K562 (cell line): Measurements from ENCODE around the gene DCAF8. TPM values are rescaled to one million over a fixed set of nuclear protein-coding genes. Genes with fewer than 3 reads are reported as not detected.

Source experiments
- ATAC-seq: fragments of 200-7000 bp; cut with Tn5 transposase; 3 replicates; pipeline ENCODE4 v1.9.1; 2020; ENCODE audit warnings: moderate library complexity
- BruUV-seq: library from RNA; stranded (reverse); fragments of 400-500 nt; replicated peaks from 2 replicates; lab custom pipeline; 2021; lab: Mats Ljungman, UMichigan
- CTCF ChIA-PET: fragments of 300-600 bp; formaldehyde crosslinking; extraction: SDS; loops from one replicate; lab custom pipeline; 2021; ENCODE audit warnings: low intra/inter-chr PET ratio; lab: Yijun Ruan, JAX
- POLR2A ChIA-PET: fragments of 300-600, 350-650 bp; sonication (Branson Sonifier 250); formaldehyde crosslinking; extraction: SDS; loops from one replicate; lab custom pipeline; 2021; ENCODE audit warnings: antibody characterized with exemption, inconsistent platforms; lab: Yijun Ruan, JAX
- DNase-seq, 4 experiments: peaks; one replicate each; pipeline versions ENCODE4 v3.0.0 to v3.0.0-alpha.2; 2011 to 2018; ENCODE audit warnings: low spot score in 3 of 4, mixed read lengths in 3 of 4; ENCODE audit errors: extremely low read depth in 1 of 4
- FAIRE-seq: peaks from 2 replicates; lab custom pipeline; 2011; peaks lifted over from hg19 to GRCh38; lab: Jason Lieb, UNC
- H2AFZ ChIP-seq: 2 replicates; pipeline ENCODE4 v1.6.0; 2011; ENCODE audit warnings: low read depth, low read length, control low read depth, inconsistent platforms
- H3K27ac ChIP-seq: fragments of 200-600 bp; 3 replicates; pipeline ENCODE4 v1.8.0; 2011; ENCODE audit warnings: low read depth, mild to moderate bottlenecking, control low read depth, inconsistent platforms, low read length, moderate library complexity, mixed read lengths; ENCODE audit errors: extremely low read depth
- H3K27me3 ChIP-seq, 2 experiments: fragments of 300-600 bp in 1 of 2; 2 replicates in 1 of 2; 3 replicates in 1 of 2; pipeline versions ENCODE4 v1.6.0 to v1.8.0; 2011; ENCODE audit warnings: inconsistent platforms in 2 of 2, low read length in 2 of 2, mild to moderate bottlenecking in 1 of 2, mixed read lengths in 1 of 2, moderate library complexity in 1 of 2; ENCODE audit not compliant: control insufficient read depth in 2 of 2, insufficient read depth in 2 of 2
- H3K36me3 ChIP-seq: fragments of 300-600 bp; 3 replicates; pipeline ENCODE4 v1.8.0; 2011; ENCODE audit warnings: mild to moderate bottlenecking, low read length, inconsistent platforms; ENCODE audit not compliant: control insufficient read depth, insufficient read depth
- H3K4me1 ChIP-seq, 2 experiments: fragments of 200-600 bp in 1 of 2; replicated peaks in 1 of 2; 2 replicates in 1 of 2; 3 replicates in 1 of 2; pipeline versions ENCODE4 v1.5.1 to v1.8.0; 2011; ENCODE audit warnings: inconsistent platforms in 2 of 2, low read length in 2 of 2, mild to moderate bottlenecking in 1 of 2, mixed read lengths in 1 of 2, moderate library complexity in 1 of 2; ENCODE audit not compliant: control insufficient read depth in 2 of 2, insufficient read depth in 2 of 2
- H3K4me2 ChIP-seq: 2 replicates; pipeline ENCODE4 v1.6.1; 2011; ENCODE audit warnings: low read length, control low read depth, inconsistent platforms, mixed read lengths; ENCODE audit not compliant: insufficient read depth
- H3K4me3 ChIP-seq: fragments of 200-600 bp; sonication (generic), shearing (Covaris generic); 2 replicates; pipeline ENCODE4 v1.5.1; 2016; ENCODE audit warnings: control low read depth, inconsistent platforms
- H3K79me2 ChIP-seq: fragments of 200-600 bp; 3 replicates; pipeline ENCODE4 v1.8.0; 2011; ENCODE audit warnings: low read length, inconsistent platforms; ENCODE audit not compliant: control insufficient read depth, insufficient read depth
- H3K9ac ChIP-seq, 2 experiments: 2 replicates each; pipeline versions ENCODE4 v1.6.0 to v1.6.1; 2011; ENCODE audit warnings: low read depth in 2 of 2, low read length in 2 of 2, control low read depth in 1 of 2, inconsistent platforms in 1 of 2, mild to moderate bottlenecking in 1 of 2, mixed read lengths in 1 of 2; ENCODE audit not compliant: insufficient read depth in 1 of 2
- H3K9me1 ChIP-seq: one replicate; pipeline ENCODE4 v1.6.0; 2011; ENCODE audit warnings: inconsistent platforms, mild to moderate bottlenecking, low read length, moderate library complexity; ENCODE audit not compliant: control insufficient read depth, insufficient read depth
- H3K9me3 ChIP-seq: replicated peaks from 2 replicates; pipeline ENCODE4 v1.5.1; 2011; ENCODE audit warnings: low read depth, low read length, inconsistent platforms; ENCODE audit not compliant: control insufficient read depth, insufficient read depth
- H4K20me1 ChIP-seq: replicated peaks from 2 replicates; pipeline ENCODE4 v1.6.1; 2011; ENCODE audit warnings: low read length, inconsistent platforms, mixed read lengths; ENCODE audit not compliant: control insufficient read depth, insufficient read depth
- CEBPB ChIP-seq: fragments of 450-650 bp; IDR thresholded peaks from 2 replicates; pipeline ENCODE4 v1.6.1; 2016; ENCODE audit warnings: missing genetic modification characterization, missing compliant biosample characterization
- FOXK2 ChIP-seq, 2 experiments: fragments of 450-650 bp; IDR thresholded peaks in 1 of 2; conservative IDR thresholded peaks in 1 of 2; 2 replicates each; pipeline ENCODE4 v1.6.1; 2016; ENCODE audit warnings: low read depth in 2 of 2, mild to moderate bottlenecking in 1 of 2
- RAD21 ChIP-seq, 2 experiments: fragments of 250-450 bp in 1 of 2; fragments of 450-650 bp in 1 of 2; sonication (Bioruptor Pico) in 1 of 2; formaldehyde crosslinking in 1 of 2; IDR thresholded peaks in 1 of 2; conservative IDR thresholded peaks in 1 of 2; 2 replicates each; pipeline versions ENCODE4 v1.4.0 to v1.8.0; 2020 to 2022; ENCODE audit warnings: mild to moderate bottlenecking in 2 of 2, moderate library complexity in 1 of 2
- WGBS: fragments of 100-300 bp; shearing (Covaris generic); methylation state at CpG from one replicate; pipeline ENCODE4 v1.1.6; 2016; ENCODE audit warnings: low coverage, mixed read lengths; ENCODE audit not compliant: insufficient coverage; ENCODE audit errors: missing lambda C conversion rate; 5-methylcytosine and 5-hydroxymethylcytosine counted together
- in situ Hi-C: fragments of 300-500 bp; cut with MboI; formaldehyde crosslinking; loops from 4 replicates; pipeline ENCODE4 v1.15.0; 2018; ENCODE audit warnings: inconsistent platforms, mixed read lengths
- intact Hi-C: fragments of 100-400 bp; cut with micrococcal nuclease; formaldehyde crosslinking; loops from 2 replicates; pipeline ENCODE4 v1.14.2; 2022
- polyA plus RNA-seq, 8 experiments: library from polyadenylated mRNA; depleted of rRNA in 4 of 8; stranded (reverse) in 5 of 8; unstranded in 3 of 8; fragments of >200 nt; fragmentation: Nextera tagmentation in 2 of 8; fragmentation: Illumina TruSeq in 1 of 8; extraction: Ambion mirVana in 2 of 8; extraction: Trizol in 1 of 8; gene quantifications; 2 replicates each; pipeline versions ENCODE4 v1.2.1 to v1.2.3, GENCODE V29; 2011 to 2014; ENCODE audit warnings: inconsistent platforms in 1 of 8, missing spikeins in 1 of 8
- total RNA-seq, 7 experiments: library from RNA; depleted of rRNA in 6 of 7; stranded (reverse); fragments of >200 nt in 6 of 7; fragmentation: Illumina TruSeq in 2 of 7; extraction: Trizol in 2 of 7; gene quantifications; 2 replicates each; pipeline versions ENCODE4 v1.2.1 to v1.2.3, GENCODE V29; 2011 to 2021; ENCODE audit warnings: low replicate concordance in 1 of 7
- TF ChIP-seq, protein P1 (sequence below): IDR thresholded peaks from 2 replicates; pipeline ENCODE4 v1.6.1; 2016; ENCODE audit warnings: missing genetic modification characterization, missing compliant biosample characterization
- TF ChIP-seq, protein P2 (sequence below): fragments of 450-650 bp; formaldehyde crosslinking; IDR thresholded peaks from 2 replicates; pipeline ENCODE4 v1.4.0; 2020; ENCODE audit warnings: mild to moderate bottlenecking, moderate library complexity
- TF ChIP-seq, protein P3 (sequence below), 2 experiments: fragments of 450-650 bp; formaldehyde crosslinking in 1 of 2; IDR thresholded peaks; 2 replicates each; pipeline versions ENCODE4 v1.4.0 to v1.6.1; 2014 to 2020; ENCODE audit warnings: mild to moderate bottlenecking in 2 of 2, borderline replicate concordance in 1 of 2, low read depth in 1 of 2

Gene DCAF8
- total and polyA plus RNA-seq, 9 of the 15 experiments (the other 6 are each of a cell fraction or from before 2014, with no cell fraction given) = 11.6 to 149 (median 81.3) TPM

GRCh38 chr1:160251687-160252526, 10.4 kb downstream of the DCAF8 start:
- Histone ChIP-seq H3K9me1 (no peaks in the 10 kb centered on the region), H3K9ac (no peak overlapping the region), H3K4me2 (no peak overlapping the region), H3K4me1 (no peaks in the 10 kb centered on the region; a peak in 1 of 5 replicates), H3K27ac (no peak overlapping the region), H2AFZ (no peak overlapping the region), H4K20me1 (no peaks in the 10 kb centered on the region), H3K36me3 (peaks cover 31% of the 10 kb centered on the region), H3K9me3 (no peaks in the 10 kb centered on the region), H3K4me3 (no peak overlapping the region), H3K79me2 (peaks cover 50% of the 10 kb centered on the region), H3K27me3 (no peaks in the 10 kb centered on the region)
- ChIA-PET POLR2A (interaction anchor here (0.6 to 4.3 kb wide), 9 partner anchors 8 to 155 kb away, joined by 3 to 31 read pairs (median 3); partner anchors contain the start of gene DCAF8), CTCF (interaction anchor here (0.7 to 2.1 kb wide), 6 partner anchors 56 to 166 kb away, joined by 3 to 11 read pairs (median 4); partner anchors contain the start of gene IGSF8)
- 82% methylated on average over 5 of the region's 5 CpGs for WGBS
- no TSS peak for BruUV-seq
- peak; percentile 57 to 72 (median 65) for DNase-seq
- intact Hi-C loops (loop anchor here (1.0 kb wide), 2 partner anchors 59 to 151 kb away; no protein-coding TSS in a partner anchor), in situ Hi-C loops (no loop called here)
- FAIRE-seq = no peak
- peak; percentile 96 for ATAC-seq
- TF ChIP-seq, protein P1, sequence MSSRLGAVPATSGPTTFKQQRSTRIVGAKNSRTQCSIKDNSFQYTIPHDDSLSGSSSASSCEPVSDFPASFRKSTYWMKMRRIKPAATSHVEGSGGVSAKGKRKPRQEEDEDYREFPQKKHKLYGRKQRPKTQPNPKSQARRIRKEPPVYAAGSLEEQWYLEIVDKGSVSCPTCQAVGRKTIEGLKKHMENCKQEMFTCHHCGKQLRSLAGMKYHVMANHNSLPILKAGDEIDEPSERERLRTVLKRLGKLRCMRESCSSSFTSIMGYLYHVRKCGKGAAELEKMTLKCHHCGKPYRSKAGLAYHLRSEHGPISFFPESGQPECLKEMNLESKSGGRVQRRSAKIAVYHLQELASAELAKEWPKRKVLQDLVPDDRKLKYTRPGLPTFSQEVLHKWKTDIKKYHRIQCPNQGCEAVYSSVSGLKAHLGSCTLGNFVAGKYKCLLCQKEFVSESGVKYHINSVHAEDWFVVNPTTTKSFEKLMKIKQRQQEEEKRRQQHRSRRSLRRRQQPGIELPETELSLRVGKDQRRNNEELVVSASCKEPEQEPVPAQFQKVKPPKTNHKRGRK (tag) = 0 out of 2 replicates have a peak, but pooled peaks have one; percentile 19
- TF ChIP-seq FOXK2 (conservative IDR thresholded peaks at IDR 0.05 in 1 of 2, IDR thresholded peaks at IDR 0.05 in 1 of 2; ENCODE audit: low read depth in 2 of 2) = peak; percentile 86 to 90
- peak; percentile 78 to 80 for TF ChIP-seq RAD21 (CRISPR knock-in tag; conservative IDR thresholded peaks at IDR 0.05 in 1 of 2, IDR thresholded peaks at IDR 0.05 in 1 of 2)
- TF ChIP-seq, protein P2, sequence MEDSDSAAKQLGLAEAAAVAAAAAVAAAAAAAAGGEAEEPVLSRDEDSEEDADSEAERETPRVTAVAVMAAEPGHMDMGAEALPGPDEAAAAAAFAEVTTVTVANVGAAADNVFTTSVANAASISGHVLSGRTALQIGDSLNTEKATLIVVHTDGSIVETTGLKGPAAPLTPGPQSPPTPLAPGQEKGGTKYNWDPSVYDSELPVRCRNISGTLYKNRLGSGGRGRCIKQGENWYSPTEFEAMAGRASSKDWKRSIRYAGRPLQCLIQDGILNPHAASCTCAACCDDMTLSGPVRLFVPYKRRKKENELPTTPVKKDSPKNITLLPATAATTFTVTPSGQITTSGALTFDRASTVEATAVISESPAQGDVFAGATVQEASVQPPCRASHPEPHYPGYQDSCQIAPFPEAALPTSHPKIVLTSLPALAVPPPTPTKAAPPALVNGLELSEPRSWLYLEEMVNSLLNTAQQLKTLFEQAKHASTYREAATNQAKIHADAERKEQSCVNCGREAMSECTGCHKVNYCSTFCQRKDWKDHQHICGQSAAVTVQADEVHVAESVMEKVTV (CRISPR knock-in tag) = peak; percentile 53
- peak; percentile 94 for TF ChIP-seq CEBPB (tag)
- TF ChIP-seq, protein P3, sequence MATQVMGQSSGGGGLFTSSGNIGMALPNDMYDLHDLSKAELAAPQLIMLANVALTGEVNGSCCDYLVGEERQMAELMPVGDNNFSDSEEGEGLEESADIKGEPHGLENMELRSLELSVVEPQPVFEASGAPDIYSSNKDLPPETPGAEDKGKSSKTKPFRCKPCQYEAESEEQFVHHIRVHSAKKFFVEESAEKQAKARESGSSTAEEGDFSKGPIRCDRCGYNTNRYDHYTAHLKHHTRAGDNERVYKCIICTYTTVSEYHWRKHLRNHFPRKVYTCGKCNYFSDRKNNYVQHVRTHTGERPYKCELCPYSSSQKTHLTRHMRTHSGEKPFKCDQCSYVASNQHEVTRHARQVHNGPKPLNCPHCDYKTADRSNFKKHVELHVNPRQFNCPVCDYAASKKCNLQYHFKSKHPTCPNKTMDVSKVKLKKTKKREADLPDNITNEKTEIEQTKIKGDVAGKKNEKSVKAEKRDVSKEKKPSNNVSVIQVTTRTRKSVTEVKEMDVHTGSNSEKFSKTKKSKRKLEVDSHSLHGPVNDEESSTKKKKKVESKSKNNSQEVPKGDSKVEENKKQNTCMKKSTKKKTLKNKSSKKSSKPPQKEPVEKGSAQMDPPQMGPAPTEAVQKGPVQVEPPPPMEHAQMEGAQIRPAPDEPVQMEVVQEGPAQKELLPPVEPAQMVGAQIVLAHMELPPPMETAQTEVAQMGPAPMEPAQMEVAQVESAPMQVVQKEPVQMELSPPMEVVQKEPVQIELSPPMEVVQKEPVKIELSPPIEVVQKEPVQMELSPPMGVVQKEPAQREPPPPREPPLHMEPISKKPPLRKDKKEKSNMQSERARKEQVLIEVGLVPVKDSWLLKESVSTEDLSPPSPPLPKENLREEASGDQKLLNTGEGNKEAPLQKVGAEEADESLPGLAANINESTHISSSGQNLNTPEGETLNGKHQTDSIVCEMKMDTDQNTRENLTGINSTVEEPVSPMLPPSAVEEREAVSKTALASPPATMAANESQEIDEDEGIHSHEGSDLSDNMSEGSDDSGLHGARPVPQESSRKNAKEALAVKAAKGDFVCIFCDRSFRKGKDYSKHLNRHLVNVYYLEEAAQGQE (IDR thresholded peaks at IDR 0.05; ENCODE audit: borderline replicate concordance) = peak; percentile 63; the same call in 1 of the 2 replicates
- TF ChIP-seq, protein P3 (CRISPR knock-in tag; IDR thresholded peaks at IDR 0.05; ENCODE audit: low read depth) = no peak
